Measurements from ENCODE around the gene GNAS.

Gene GNAS

GRCh38 chr20:58918621-58919020 lies 66.1 kb downstream of the GNAS start:
- no peak overlapping the region for H3K9ac ChIP-seq (ENCODE audit: low read length)

GRCh38 chr20:58921564-58921963 lies 69.0 kb downstream of the GNAS start:
- no peak for TF ChIP-seq CTCF (IDR thresholded peaks at IDR 0.05; ENCODE audit: low read depth, low read length)
- no peak for TF ChIP-seq EZH2phosphoT487 (IDR thresholded peaks at IDR 0.05; ENCODE audit: low read depth)
- Histone ChIP-seq H2AFZ (ENCODE audit: low read depth, low read length) (no peak overlapping the region), H3K4me2 (ENCODE audit: low read length) (no peak overlapping the region)

More at GRCh38 chr20:58918621-58919020, 66.1 kb downstream of the GNAS start:
- no peaks in the 10 kb centered on the region for H3K79me2 ChIP-seq (ENCODE audit: low read length)
- peaks cover 19% of the 10 kb centered on the region for H3K27me3 ChIP-seq (ENCODE audit: low read depth, low read length)
- no peak overlapping the region for H2AFZ ChIP-seq (ENCODE audit: low read depth, low read length)
- TF ChIP-seq EZH2phosphoT487 (IDR thresholded peaks at IDR 0.05; ENCODE audit: low read depth), result no peak
- no peak for TF ChIP-seq CTCF (IDR thresholded peaks at IDR 0.05; ENCODE audit: low read depth, low read length)
- no peaks in the 10 kb centered on the region for H4K20me1 ChIP-seq (ENCODE audit: insufficient read depth, low read length)
- no peaks in the 10 kb centered on the region for H3K9me3 ChIP-seq (ENCODE audit: insufficient read depth, low read length)
- no peak overlapping the region for H3K4me3 ChIP-seq (ENCODE audit: low read length)
- H3K4me2 ChIP-seq (ENCODE audit: low read length), result no peak overlapping the region
- no peaks in the 10 kb centered on the region for H3K4me1 ChIP-seq (ENCODE audit: low read length)
- H3K27ac ChIP-seq (ENCODE audit: low read length), result no peak overlapping the region
- no peaks in the 10 kb centered on the region for H3K36me3 ChIP-seq (replicated peaks; ENCODE audit: low read depth, low read length)

DNA sequence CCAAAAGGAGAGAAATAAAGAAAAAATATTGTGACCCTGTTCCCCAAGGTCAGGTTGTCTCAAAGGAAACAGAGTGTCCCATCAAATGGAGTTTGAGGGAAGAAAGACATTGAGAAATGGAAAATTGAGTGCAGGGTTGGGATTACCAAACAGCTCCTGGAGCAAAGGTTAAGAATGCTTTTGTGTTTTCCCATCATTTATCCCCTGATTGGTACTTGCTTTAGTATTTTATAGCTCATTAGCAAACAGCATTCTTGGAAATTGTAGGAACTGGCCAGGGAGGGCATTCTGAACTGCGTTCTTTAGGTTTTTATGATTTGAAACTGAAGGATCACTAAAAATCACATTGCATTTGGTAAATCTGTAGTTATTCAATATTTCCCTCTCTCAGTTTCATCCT lies 69.5 kb downstream of the GNAS start:
- Histone ChIP-seq H4K20me1 (ENCODE audit: insufficient read depth, low read length) (no peaks in the 10 kb centered on the region), H3K4me1 (ENCODE audit: low read length) (no peaks in the 10 kb centered on the region), H2AFZ (ENCODE audit: low read depth, low read length) (no peak overlapping the region), H3K79me2 (ENCODE audit: low read length) (no peaks in the 10 kb centered on the region), H3K4me2 (ENCODE audit: low read length) (no peak overlapping the region), H3K27ac (ENCODE audit: low read length) (no peak overlapping the region), H3K9me3 (ENCODE audit: insufficient read depth, low read length) (no peaks in the 10 kb centered on the region), H3K27me3 (ENCODE audit: low read depth, low read length) (peaks cover 19% of the 10 kb centered on the region), H3K9ac (ENCODE audit: low read length) (no peak overlapping the region), H3K36me3 (replicated peaks; ENCODE audit: low read depth, low read length) (no peaks in the 10 kb centered on the region), H3K4me3 (ENCODE audit: low read length) (no peak overlapping the region)
- no peak for TF ChIP-seq CTCF (IDR thresholded peaks at IDR 0.05; ENCODE audit: low read depth, low read length)
- no peak for TF ChIP-seq EZH2phosphoT487 (IDR thresholded peaks at IDR 0.05; ENCODE audit: low read depth)

More at GRCh38 chr20:58921564-58921963, 69.0 kb downstream of the GNAS start:
- Histone ChIP-seq H3K4me3 (ENCODE audit: low read length) (no peak overlapping the region), H4K20me1 (ENCODE audit: insufficient read depth, low read length) (no peaks in the 10 kb centered on the region), H3K9ac (ENCODE audit: low read length) (no peak overlapping the region), H3K36me3 (replicated peaks; ENCODE audit: low read depth, low read length) (no peaks in the 10 kb centered on the region), H3K79me2 (ENCODE audit: low read length) (no peaks in the 10 kb centered on the region), H3K27ac (ENCODE audit: low read length) (no peak overlapping the region), H3K4me1 (ENCODE audit: low read length) (no peaks in the 10 kb centered on the region), H3K9me3 (ENCODE audit: insufficient read depth, low read length) (no peaks in the 10 kb centered on the region), H3K27me3 (ENCODE audit: low read depth, low read length) (peaks cover 19% of the 10 kb centered on the region)

- Histone ChIP-seq H2AFZ (ENCODE audit: low read depth, low read length) (no peak overlapping the region), H3K27me3 (ENCODE audit: low read depth, low read length) (peaks cover 27% of the 10 kb centered on the region), H3K36me3 (replicated peaks; ENCODE audit: low read depth, low read length) (no peaks in the 10 kb centered on the region), H3K4me1 (ENCODE audit: low read length) (no peaks in the 10 kb centered on the region), H3K9me3 (ENCODE audit: insufficient read depth, low read length) (no peaks in the 10 kb centered on the region), H3K4me2 (ENCODE audit: low read length) (no peak overlapping the region), H3K4me3 (ENCODE audit: low read length) (no peak overlapping the region), H3K79me2 (ENCODE audit: low read length) (no peaks in the 10 kb centered on the region), H3K9ac (ENCODE audit: low read length) (no peak overlapping the region), H3K27ac (ENCODE audit: low read length) (no peak overlapping the region), H4K20me1 (ENCODE audit: insufficient read depth, low read length) (no peaks in the 10 kb centered on the region)
- TF ChIP-seq CTCF (IDR thresholded peaks at IDR 0.05; ENCODE audit: low read depth, low read length) (no peak), EZH2phosphoT487 (IDR thresholded peaks at IDR 0.05; ENCODE audit: low read depth) (no peak)
These were observed 70.7 kb downstream of the GNAS start for GRCh38 chr20:58923117-58923712.
